ENCODE data around the gene C5orf63. TPM values are rescaled to one million over a fixed set of nuclear protein-coding genes. Genes with fewer than 3 reads are reported as not detected.
"Not testable (repeated sequence)": the region's sequence is repeated elsewhere in the genome, so short reads cannot be mapped to it uniquely, and the experiment has no call there.

Gene C5orf63
- total RNA-seq, 1 donor from 2014 or later = 2.9 TPM

DNA sequence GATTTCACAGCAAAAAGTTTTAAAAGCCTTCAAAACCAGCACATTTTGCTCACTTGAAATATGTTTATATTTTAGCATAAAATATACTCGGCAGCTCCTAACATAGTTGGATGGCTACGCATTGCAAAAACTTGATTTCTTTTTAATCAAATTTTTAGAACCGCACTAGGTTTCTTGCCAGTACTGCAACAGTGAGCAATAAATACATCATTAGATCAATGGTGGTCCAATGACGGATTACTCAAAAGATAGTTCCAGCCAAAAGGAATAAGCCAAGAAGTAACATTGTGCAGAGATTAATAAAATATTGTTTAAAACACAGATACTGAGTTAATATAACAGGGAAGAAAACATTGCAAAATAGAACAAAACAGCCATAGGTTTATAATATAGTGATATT, 48.5 kb downstream of the C5orf63 start:
- H3K4me3 ChIP-seq (ENCODE audit: low read depth, low read length) = no peak overlapping the region
- no peak for DNase-seq (ENCODE audit: low read depth)
- H3K36me3 ChIP-seq (ENCODE audit: control insufficient read depth, insufficient read depth, low read length) = no peaks in the 10 kb centered on the region
- no peaks in the 10 kb centered on the region for H3K27me3 ChIP-seq (ENCODE audit: control insufficient read depth, insufficient read depth, low read length)
- TF ChIP-seq, protein P1, sequence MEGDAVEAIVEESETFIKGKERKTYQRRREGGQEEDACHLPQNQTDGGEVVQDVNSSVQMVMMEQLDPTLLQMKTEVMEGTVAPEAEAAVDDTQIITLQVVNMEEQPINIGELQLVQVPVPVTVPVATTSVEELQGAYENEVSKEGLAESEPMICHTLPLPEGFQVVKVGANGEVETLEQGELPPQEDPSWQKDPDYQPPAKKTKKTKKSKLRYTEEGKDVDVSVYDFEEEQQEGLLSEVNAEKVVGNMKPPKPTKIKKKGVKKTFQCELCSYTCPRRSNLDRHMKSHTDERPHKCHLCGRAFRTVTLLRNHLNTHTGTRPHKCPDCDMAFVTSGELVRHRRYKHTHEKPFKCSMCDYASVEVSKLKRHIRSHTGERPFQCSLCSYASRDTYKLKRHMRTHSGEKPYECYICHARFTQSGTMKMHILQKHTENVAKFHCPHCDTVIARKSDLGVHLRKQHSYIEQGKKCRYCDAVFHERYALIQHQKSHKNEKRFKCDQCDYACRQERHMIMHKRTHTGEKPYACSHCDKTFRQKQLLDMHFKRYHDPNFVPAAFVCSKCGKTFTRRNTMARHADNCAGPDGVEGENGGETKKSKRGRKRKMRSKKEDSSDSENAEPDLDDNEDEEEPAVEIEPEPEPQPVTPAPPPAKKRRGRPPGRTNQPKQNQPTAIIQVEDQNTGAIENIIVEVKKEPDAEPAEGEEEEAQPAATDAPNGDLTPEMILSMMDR (IDR thresholded peaks at IDR 0.05; ENCODE audit: insufficient read depth, low read length, poor library complexity, severe bottlenecking) = no peak

DNA sequence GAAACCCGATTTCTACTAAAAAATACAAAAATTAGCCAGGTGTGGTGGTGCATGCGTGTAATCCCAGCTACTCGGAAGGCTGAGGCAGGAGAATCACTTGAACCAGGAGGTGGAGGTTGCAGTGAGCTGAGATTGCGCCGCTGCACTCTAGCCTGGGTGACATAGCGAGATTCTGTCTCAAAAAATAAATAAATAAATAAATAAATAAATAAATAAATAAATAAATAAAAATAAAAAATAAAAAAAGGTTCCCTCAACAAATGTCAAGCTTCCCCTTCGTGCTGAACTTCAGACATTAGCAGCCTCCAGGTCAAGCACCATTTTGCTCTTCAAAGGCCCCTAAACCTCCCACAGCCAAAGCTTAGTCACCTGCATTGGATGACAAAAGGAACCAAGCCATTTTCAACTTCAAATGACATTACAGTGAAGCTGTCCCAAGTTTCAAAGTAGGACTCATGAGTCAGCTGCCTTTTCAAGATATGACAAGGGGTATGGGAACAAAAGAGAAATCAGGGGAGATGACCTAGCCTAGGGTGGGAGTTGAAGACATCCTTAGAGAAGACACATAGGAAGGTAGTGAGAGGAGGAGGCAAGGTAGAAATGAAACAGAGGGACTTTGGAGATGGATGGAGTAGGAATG, 49.6 kb downstream of the C5orf63 start:
- not testable (repeated sequence) for H3K27me3 ChIP-seq (ENCODE audit: control insufficient read depth, insufficient read depth, low read length); H3K4me3 ChIP-seq (ENCODE audit: low read depth, low read length); DNase-seq (ENCODE audit: low read depth); H3K36me3 ChIP-seq (ENCODE audit: control insufficient read depth, insufficient read depth, low read length)

DNA sequence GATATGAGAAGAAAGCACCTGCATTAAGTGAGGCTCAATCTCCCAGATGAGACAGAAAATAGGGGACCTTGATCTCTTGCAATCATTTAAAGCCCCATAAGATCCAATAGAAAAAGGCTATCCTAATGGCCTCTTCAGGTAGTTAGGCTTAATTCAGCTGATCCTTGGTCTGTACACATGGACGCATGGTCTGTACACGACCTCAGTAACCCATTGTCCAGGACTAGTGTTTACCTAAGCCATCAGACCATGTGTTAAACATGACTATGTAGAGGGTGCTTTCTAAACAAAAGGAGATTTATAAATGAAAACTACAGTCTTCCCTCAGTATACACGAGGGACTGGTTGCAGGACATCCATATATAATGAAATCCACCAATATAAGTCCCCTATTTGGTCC, 50.5 kb downstream of the C5orf63 start:
- TF ChIP-seq, protein P1 (IDR thresholded peaks at IDR 0.05; ENCODE audit: insufficient read depth, low read length, poor library complexity, severe bottlenecking) = no peak
- Histone ChIP-seq H3K36me3 (ENCODE audit: control insufficient read depth, insufficient read depth, low read length) (no peaks in the 10 kb centered on the region), H3K4me3 (ENCODE audit: low read depth, low read length) (no peak overlapping the region), H3K27me3 (ENCODE audit: control insufficient read depth, insufficient read depth, low read length) (no peaks in the 10 kb centered on the region)
- DNase-seq (ENCODE audit: low read depth) = no peak

DNA sequence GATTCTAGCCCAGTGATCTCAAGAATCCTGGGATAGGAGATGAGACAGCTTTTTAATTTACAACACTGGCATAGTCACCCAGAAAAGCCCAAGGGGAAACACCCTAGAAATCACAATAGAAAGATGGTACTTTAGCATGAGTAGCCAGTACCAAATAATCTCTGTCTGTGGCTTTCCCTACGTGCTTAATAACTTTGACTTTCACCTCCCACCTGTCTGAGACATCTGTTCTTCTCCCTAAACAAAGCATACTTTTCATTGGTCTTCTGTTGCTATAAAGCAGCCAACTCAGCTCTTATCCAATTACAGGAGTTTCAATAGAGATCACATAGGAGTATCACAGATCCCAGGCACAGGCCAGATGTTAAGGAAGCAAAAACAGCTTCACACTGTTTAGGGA, 53.4 kb downstream of the C5orf63 start:
- Histone ChIP-seq H3K36me3 (ENCODE audit: control insufficient read depth, insufficient read depth, low read length) (no peaks in the 10 kb centered on the region), H3K27me3 (ENCODE audit: control insufficient read depth, insufficient read depth, low read length) (no peaks in the 10 kb centered on the region), H3K4me3 (ENCODE audit: low read depth, low read length) (no peak overlapping the region)
- DNase-seq (ENCODE audit: low read depth) = no peak
- TF ChIP-seq, protein P1 (IDR thresholded peaks at IDR 0.05; ENCODE audit: insufficient read depth, low read length, poor library complexity, severe bottlenecking) = no peak

DNA sequence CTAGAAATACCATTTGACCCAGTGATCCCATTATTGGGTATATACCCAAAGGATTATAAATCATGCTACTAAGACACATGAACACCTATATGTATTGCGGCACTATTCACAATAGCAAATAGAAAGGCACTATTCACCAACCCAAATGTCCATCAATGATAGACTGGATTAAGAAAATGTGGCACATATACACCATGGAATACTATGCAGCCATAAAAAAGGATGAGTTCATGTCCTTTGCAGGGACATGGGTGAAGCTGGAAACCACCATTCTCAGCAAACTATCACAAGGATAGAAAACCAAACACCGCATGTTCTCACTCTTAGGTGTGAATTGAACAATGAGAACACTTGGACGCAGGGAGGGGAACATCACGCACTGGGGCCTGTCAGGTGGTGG, 56.6 kb downstream of the C5orf63 start:
- H3K4me3 ChIP-seq (ENCODE audit: low read depth, low read length); DNase-seq (ENCODE audit: low read depth); H3K27me3 ChIP-seq (ENCODE audit: control insufficient read depth, insufficient read depth, low read length); H3K36me3 ChIP-seq (ENCODE audit: control insufficient read depth, insufficient read depth, low read length): not testable (repeated sequence)

DNA sequence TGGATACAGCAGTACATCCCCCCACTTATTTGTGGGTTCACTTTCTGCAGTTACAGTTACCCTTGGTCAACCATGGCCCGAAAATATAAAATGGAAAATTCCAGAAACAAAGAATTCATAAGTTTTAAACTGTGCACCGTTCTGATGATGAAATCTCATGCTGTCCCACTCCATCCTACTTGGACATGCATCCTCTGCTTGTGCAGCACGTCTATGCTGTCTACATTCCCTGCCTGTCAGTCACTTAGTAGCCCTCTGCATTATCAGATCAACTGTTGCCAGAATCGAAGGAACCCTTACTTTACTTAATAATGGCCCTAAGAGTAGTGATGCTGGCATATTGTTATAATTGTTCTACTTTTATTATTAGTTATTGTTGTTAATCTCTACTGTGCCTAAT, 57.6 kb downstream of the C5orf63 start:
- Histone ChIP-seq H3K27me3 (ENCODE audit: control insufficient read depth, insufficient read depth, low read length) (no peaks in the 10 kb centered on the region), H3K36me3 (ENCODE audit: control insufficient read depth, insufficient read depth, low read length) (no peaks in the 10 kb centered on the region), H3K4me3 (ENCODE audit: low read depth, low read length) (no peak overlapping the region)
- DNase-seq (ENCODE audit: low read depth) = no peak
- TF ChIP-seq, protein P1 (IDR thresholded peaks at IDR 0.05; ENCODE audit: insufficient read depth, low read length, poor library complexity, severe bottlenecking) = no peak

DNA sequence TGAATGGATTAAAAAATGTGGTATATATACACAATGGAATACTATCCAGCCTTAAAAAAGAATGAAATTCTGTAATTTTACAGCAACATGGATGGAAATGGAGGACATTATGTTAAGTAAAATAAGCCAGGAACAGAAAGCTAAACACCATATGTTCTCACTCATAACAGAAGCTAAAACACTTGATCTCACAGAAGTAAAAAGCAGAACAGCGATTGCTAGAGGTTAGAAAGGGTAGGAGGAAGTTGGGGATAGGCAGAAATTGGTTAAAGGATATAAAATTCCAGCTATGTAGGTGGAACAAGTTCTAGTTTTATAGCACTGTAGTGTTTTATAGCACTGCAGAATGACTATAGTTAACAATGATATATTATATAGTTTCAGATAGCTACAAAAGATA, 58.7 kb downstream of the C5orf63 start:
- Histone ChIP-seq H3K27me3 (ENCODE audit: control insufficient read depth, insufficient read depth, low read length) (no peaks in the 10 kb centered on the region), H3K36me3 (ENCODE audit: control insufficient read depth, insufficient read depth, low read length) (no peaks in the 10 kb centered on the region), H3K4me3 (ENCODE audit: low read depth, low read length) (no peak overlapping the region)
- DNase-seq (ENCODE audit: low read depth) = no peak
- TF ChIP-seq, protein P1 (IDR thresholded peaks at IDR 0.05; ENCODE audit: insufficient read depth, low read length, poor library complexity, severe bottlenecking) = no peak
